HG03571 (cell line): ENCODE data around the gene DMRTA2.

Experiments used
- ATAC-seq: cut with Tn5 transposase; IDR thresholded peaks from one replicate; pipeline ENCODE4 v1.9.1; 2021; ENCODE audit not compliant: unreplicated experiment

DMRTA2 gene

GRCh38 chr1:50422946-50423669, at the start of gene DMRTA2:
Gene DMRTA2 (minus strand): TSS chr1:50423443. CDS start chr1:50421536, 1,907 bp downstream.
- no peak for ATAC-seq

DNA sequence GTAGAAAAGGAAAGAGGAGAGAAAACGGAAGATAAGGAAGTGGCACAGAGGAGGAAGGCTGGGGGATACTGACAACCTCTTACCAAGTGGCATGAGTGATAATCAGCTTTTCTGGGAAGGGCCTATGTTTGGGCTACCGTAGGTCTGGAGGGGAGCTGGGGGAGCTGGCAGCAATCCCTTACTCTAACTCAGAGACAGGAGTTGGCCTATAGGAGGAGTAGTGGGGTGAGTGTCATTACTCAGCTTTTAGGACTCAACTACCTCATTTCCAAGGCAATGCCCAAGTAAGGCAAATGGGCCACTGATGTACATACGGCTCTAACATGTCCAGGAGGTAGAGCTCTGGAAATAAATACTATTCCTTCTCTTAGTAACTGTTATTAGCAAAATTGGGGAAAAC, 48.7 kb upstream of the DMRTA2 start:
- ATAC-seq, result no peak

DNA sequence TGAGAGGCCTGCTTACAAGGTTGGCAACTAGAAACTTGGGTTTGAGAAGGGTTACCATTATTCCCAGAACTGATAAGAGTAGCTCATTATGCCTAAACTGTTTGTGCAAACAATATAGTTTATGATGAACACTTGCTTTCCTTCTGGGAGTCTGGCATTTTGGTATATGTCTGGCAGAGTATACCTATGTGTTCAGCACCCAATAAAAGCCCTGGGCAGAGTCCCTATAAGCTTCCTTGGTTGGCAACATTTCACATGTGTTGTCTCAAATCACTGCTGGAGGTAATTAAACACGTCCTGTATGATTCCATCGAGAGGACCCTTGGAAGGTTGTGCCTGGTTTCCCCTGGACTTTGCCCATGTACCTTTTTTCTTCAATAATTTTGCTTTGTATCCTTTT, 39.7 kb upstream of the DMRTA2 start:
- ATAC-seq, result no peak

DNA sequence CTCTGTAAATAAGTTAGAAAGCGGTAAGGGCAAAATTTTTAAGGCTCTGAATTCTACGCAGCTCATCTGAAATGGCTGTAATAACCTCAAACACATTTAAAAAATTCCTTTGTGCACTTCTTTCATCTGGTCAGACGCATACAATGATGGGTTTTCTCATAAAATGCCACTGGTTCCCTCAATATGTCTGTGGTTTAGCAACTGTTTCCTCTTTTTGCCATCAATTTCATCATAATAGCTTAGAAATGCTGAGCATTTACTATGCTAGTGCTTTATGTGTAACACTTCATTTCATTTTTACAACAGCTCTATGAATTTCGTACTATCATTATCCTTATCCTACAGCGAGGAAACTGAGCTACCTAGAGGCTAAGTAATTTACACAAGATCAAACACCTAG, 35.3 kb upstream of the DMRTA2 start:
- no peak for ATAC-seq

DNA sequence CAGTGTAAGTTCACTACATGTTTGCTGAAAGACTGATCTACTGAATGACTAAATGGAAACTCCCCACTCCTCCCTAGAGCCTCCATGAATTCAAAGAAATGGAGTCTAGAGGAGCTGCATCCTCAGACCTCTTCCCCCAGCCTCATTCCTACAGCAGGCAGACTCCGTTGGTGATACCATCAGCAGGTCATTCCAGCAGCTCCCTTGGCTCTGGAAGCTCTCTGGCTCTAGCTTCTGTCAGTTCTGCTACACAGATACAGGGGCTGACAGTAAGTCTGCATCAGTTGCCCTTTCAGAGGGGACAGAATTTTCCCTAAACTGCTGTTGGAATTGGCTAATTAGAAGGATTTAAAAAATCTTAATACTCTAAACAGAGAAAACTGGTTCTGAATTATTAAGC, 31.7 kb upstream of the DMRTA2 start:
- no peak for ATAC-seq

DNA sequence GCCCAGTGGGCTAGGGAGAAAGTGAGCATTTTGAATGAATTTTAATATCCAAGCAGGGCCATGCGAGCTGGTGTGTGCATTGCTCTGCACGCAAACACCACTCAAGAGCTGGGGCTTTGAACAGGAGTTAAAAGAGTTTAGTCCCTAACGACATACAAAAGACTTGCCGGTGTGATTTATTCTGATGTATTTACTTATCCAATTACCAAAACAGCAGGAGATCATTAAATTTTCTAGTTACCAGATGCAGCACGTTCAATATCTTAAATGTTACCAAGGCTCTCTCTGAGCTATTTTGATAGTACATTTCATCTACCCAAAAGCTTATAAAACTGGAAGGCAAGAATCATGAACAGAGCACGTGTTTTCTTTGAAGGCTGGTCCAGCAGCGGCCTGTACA, 30.0 kb upstream of the DMRTA2 start:
- ATAC-seq, result no peak

DNA sequence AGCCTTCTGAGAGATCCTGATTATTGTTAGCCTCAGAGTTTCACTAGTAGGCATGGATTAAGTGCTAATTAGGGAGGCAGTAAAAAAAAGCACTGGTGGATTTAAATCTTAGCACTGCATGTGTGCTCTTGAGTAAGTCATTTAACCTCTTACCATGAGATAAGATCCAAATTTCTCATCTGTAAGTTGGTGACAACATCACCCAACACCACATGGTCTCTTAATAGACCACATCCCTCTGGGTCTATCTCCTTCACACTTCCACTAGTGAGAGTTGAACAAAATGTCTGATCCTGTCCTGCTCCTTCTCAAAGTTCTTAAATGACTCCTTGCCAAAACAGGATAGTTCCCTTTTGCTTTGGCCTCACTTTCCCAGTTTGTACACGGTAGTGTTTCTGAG, 29.5 kb upstream of the DMRTA2 start:
- ATAC-seq, result no peak

DNA sequence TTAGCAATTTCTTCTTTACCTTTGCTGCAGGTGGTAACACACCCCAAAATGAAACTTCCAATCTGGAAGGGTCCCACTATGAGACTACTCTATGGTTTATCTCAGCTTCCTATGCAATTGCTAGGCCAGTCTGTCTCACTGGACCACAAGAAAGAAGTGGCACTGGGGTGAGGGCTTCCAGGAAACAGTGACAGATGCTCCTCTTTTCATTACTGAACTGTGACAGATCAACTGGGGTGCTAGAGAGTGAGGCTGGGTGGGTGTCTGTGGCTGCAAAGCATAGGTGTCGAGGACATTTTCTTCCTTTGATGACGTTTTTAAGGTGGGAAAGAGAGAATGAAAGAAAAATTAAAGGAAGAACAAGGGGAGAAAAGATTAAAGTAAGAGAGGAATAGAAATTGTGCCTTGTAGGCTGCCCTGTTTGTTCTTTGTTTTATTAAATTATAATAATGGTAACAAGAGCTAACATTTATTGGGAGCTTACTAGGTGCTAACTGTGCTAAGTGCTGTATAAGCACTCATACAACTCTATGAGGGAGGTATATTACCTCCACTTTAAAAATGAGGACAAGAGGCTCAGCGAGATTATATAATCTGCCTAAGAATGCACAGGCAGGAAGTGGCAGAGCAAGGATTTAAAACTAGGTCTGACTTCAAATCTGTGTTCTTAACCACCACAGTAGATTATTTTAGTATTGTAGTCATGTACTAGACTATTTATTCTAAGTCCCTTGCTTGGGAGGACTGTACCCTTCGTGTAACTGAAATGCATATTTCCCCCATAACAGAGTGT, 27.8 kb upstream of the DMRTA2 start:
- no peak for ATAC-seq

DNA sequence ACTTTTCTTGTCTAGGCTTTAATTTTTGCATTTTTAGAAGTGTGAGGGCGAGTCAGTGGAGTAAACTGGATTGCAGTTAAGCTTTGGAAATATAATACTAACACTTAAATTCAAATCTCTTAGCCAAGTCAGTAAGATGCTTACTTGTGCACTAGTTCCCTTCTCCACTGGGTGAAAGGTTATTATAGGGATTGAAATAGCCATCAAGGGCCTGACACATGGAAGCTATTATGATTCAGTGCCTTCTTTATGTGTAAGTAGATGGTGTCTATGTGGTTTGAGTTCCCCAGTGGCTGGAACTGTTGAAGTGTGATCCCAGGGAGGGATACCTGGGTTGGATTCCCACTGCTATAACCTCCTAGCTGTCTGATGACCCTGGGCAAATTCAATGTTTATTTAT, 24.7 kb upstream of the DMRTA2 start:
- ATAC-seq, result no peak

GRCh38 chr1:50441183-50441582, 17.9 kb upstream of the DMRTA2 start:
- ATAC-seq, result no peak

- ATAC-seq, result no peak
These were observed 15.7 kb upstream of the DMRTA2 start for GRCh38 chr1:50438945-50439344.

DNA sequence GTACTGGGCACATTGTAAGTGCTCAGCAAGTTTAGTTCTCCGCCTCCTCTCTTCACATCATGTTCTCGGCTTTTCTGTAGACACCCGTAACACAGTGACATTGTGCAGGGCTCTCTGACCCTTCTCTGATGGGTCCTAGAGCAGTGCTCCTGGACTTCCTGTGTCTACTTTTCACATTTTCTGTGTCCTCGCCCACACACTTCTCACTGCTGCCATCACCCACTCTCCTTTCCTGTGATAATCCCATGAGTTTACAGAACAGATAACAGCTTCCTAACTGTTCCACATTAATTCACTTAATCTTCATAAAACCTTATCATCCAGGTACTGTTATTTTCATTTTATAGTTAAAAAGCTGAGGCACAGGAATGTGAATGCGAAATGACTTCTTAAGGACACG, 13.2 kb upstream of the DMRTA2 start:
- ATAC-seq, result no peak

DNA sequence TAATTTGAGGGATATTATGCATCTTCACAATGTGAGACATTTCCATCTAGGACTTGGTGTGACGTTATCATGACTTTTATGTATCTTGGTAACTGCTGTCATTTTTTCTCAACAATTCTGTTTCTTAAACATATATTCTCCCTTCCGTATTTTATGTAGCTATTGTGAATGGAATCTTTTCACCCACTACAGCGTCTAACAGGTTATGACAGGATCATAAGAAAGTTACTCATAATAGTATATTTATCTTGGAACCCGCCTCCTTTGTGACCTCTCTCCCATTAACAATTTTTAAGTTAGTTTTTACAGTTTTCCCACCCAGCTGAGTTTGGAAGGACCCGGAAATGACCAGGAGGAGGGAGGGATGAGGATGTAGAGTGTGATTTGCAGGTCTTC, 6.8 kb upstream of the DMRTA2 start:
- no peak for ATAC-seq

GRCh38 chr1:50427818-50428779, 4.9 kb upstream of the DMRTA2 start:
- no peak for ATAC-seq

DNA sequence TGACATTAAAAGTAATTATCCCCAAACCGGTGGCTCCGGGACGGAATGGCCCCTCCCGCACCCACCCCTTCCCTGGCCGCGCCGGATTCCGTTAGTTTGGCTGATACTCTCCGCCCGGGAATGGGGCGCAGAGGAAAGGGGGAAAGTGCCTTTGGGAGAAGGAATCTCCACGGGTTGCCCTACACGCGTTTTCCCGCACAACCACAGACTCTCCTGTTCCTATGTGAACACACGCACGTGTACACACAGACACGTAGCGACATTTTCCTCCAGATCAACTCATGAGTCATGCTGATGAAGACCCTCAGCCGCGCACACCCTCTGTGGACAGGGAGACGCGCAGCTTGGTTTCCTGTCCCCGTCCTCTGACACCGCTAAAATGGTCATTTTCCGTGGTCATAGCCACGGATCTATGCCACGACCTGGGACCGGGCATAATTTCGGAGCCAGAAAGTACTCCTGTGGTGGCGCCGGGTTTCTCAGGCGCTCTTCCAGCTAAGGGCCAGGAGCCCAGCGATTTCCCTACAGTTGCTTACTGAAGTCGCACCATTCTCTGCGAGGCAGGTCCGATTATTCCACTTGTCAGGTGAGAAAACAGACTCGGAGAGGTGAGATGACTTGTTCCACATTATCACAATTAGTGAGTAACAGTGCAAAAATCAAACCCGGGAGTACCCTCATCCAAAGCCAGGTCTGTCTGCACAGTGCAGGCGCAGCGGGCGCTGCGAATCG, 4.0 kb upstream of the DMRTA2 start:
- ATAC-seq, result no peak

DNA sequence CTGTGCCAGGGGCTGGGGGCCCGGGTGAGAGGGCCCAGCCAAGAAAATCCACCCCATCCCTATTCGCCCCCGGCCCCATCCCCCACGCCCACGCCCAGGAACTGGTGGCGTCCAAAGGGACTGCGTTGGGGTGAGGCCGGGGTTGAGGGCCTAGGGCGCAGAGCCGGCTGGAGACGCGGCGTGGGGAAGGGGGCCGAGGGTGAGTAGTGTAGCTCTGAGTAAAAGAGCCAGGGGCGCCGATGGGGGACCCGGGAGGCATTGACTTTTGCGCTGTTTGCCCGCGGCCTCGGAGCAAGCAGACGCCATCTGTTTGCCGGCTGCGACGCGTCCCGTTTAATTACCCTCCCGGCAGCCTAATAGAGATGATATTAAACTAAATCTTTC, 3.5 kb upstream of the DMRTA2 start:
- ATAC-seq, result no peak

DNA sequence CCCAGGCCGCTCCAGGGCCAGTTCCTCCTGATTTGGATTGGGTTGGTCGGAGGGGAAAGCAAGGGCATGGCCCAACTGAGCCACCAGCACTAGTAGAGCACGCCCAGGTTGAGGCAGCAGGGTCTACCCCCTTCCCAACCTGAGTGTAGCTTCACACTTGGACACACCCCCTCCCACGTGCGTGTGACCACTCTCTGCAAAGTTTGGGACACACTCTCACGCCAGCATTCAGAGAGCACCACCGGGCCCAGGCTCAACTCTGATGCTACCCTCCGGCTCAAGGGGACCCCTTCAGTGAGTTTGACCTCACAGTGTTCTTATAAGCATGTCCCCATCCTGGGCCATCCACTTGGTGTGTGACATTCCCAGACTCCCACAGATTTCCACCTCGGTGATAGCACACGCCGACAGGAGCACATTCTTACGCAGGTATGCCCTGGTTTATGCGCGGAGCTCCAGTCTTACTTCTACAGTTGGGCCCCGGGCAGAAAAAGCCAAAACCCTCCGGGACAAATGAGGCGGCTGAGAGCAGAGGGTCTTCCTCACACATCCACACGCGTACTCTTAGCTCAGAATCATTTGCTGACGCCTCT, 3.0 kb upstream of the DMRTA2 start:
- ATAC-seq, result no peak

- ATAC-seq, result no peak
These were observed 2.3 kb upstream of the DMRTA2 start for GRCh38 chr1:50425376-50426107.

DNA sequence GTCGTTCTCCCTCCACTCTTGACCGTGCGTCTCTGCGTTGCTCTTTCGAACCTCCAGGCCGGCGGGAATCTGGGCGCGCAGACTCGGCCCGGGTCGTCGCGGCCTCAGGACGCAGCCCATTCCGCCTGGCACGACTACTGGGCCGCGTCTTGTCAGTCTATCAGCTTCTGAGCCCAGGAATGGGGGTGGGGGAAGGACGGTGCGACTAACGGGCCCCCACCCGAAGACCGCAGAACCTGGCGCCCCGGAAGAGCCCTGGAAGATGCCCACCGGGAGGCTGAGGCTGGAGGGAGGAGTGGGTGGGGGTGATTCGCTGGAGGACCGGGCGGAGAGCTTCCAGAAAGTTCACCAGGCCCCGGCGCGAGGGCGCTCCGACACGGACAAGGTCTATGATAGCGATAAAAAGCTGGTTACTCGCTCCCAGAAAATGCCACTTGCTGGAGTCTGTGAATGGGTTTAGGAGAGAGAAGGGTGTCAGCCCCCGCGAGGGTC, 1.7 kb upstream of the DMRTA2 start:
- no peak for ATAC-seq
